ENCODE results near the gene SLC12A8.

Gene SLC12A8

DNA sequence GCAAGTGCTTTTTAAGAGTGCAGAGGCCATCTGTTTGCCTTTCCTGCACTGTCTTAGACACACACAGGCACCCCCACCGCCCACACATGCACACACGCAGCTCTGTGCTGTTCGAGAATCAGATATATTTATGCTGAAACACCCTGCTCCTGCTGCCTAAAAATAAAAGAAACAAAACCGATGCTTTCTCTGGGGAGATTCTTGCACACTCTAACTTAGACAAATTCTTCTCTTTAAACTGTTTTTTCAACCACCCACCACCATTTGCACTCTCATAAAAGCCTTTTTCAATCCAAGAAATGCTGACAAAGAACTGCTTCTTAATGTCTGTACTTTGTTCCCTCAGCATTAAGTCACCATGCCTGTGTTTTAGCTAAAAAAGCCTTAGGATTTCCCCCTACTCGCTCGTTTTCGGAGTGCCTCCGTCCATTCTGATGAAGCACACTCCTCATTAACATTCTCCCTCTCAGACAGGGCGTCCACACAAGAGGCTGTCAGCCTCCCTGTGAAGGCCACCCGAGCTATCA, 26.2 kb downstream of the SLC12A8 start:
- peak; percentile 32 for DNase-seq

DNA sequence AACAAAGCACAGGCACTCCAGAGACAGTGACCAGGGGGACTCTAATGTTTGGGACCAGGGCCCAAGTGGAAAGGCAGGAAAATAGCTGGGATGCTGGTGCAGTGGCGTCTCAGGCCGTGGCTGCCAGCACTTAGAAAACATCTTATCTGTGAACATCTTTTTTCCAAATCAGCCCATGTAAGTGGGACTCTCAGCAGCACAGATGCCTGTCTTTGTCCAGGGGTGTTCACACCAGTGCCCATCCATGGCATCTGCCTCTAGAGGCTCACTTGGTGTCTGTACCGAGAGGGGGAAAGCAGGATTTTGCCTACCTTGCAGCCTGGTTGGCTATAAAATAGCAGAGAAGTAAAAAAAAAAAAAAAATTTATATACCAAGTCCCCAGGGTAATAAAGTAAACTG, 26.7 kb downstream of the SLC12A8 start:
- DNase-seq, result no peak

DNA sequence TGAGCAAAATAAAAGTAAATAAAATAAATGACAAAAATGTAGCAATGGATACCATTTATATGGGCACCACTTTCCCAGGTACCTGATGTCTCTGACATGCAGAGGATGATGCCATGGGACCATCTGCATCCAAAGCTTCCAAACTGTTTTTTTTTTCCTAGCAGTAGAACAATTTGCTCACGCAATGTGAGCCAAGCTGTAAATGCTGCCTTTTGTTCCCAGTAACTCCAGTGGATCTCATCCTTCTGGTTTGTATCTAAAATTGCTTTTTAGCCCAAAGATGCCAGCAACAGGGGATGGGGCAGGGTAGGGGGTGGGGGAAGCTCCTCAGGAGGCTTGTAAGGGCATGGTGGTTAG, 32.7 kb downstream of the SLC12A8 start:
- no peak for DNase-seq

GRCh38 chr3:125179143-125179883, 33.2 kb downstream of the SLC12A8 start:
- DNase-seq, result no peak

DNA sequence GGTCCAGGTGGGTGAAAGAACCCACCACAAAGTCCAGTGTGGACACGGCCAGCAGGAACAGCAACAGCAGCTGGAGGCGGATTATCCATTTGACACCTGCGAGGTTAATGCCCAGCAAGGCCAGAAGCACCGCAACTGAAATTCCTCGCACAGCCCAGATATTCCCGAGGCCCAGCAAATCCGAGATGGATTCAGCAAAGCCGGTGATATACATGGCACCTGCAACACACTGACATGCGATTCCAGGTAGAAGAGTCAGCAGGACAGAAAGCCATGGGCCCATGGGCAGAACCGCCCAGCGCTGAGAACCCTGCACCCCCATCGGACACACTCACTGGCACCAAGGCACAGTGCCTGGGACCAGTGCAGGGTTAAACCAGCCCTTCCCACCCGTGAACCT, 34.8 kb downstream of the SLC12A8 start:
- DNase-seq, result no peak

GRCh38 chr3:125175295-125176078, 37.1 kb downstream of the SLC12A8 start:
- no peak for DNase-seq

DNA sequence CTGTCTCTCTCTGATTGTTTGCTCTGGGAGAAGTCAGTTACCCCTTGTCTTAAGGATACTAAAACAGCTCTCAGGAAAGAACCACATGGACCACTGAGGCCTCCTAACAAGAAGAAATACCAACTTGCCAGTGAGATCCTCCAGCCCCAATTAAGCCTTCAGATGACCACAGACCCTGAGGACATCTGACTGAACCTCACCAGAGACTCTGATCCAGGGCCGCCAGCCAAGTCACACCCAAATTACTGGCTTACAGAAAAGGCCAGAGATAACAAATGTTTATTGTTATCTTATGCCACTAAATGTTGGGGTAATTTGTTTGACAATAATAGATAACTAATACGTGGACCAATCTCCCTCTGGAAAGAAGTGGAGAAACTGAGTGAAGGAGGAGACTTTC, 40.2 kb downstream of the SLC12A8 start:
- DNase-seq, result no peak

DNA sequence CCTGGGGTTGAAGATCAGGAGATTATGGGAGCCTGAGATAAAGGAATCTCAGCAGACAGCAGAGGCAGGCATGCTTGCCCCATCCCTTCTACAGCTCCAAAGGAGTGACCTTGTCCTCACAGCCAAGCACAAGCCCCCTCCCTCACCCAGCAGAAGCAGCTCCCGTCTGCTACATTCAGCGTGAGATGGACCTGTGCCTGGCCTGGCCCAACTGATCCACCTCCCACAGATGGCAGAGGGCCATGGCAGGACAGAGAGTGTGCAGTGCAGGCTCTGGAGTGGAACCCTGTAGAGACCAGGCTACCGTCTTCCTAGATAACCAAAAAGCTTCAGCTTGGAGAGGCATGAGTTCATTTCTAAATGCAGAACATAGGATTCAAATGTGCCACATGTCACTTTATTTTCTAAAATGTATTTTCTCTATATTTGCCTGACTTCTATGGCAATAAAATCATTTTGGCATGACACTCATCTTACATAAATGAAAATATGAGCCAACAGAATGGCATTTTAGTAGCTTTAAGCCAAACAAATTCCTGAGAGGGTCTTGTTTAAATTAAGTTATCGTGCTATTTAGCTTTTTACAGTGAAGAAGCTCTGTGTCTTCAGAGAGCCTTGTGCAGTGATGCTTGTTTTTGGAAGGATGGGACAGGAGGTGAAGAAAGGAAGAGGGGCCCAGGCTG, 43.7 kb downstream of the SLC12A8 start:
- DNase-seq, result no peak

DNA sequence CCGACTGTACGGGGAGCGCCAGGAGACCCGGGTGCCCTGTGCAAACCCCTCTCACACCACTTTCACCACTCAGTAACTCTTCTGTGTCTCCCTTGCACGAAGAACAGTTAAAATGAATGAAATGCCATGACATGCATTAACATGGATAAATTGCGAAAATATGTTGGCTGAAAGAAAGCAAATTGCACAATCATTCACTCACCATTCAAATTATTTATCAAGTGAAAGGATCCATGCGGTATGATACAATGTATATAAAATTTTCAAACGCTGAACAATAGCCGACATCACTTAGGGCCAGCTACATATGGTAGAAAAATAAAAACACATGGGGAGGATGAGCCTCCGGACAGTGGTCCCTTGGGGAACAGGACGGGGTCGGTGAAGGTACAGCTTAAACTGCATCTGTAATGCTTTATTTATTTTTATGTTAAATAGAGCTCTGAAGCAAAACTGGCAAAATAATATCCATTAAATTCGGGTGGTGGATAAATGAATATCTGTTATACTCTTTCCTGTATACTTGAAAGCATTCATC, 45.9 kb downstream of the SLC12A8 start:
- DNase-seq, result no peak

DNA sequence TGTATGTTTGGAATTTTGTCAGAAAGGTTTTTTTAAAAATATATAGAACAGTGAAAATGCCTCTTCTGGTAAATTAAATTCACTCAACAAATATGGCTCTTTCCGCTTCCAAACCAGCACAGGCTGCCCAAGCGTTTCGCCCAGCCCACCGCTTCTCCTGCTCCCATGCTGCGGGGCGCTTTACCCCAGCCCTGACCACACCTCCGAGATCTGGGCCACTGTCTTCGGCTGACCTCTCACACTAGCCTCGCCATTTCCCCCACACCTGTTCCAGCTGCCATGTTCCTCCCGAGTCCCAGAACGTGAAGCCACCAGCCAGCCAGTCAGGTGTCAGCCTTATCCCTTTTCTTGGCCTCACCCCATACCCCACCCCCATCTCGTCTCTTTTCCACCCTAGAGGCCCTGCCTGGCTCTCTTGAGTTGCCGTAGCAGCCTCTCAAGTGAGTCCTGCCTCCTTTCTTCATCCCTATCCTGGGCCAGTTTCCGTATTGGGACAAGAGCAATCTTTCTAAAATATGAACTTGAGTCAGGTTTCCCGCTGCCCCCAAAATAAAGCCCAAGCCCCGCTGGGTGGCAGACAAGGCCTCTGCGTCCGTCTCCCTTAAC, 46.5 kb downstream of the SLC12A8 start:
- DNase-seq, result no peak

- peak; percentile 34 for DNase-seq
These were observed 47.2 kb downstream of the SLC12A8 start for GRCh38 chr3:125165189-125165947.

DNA sequence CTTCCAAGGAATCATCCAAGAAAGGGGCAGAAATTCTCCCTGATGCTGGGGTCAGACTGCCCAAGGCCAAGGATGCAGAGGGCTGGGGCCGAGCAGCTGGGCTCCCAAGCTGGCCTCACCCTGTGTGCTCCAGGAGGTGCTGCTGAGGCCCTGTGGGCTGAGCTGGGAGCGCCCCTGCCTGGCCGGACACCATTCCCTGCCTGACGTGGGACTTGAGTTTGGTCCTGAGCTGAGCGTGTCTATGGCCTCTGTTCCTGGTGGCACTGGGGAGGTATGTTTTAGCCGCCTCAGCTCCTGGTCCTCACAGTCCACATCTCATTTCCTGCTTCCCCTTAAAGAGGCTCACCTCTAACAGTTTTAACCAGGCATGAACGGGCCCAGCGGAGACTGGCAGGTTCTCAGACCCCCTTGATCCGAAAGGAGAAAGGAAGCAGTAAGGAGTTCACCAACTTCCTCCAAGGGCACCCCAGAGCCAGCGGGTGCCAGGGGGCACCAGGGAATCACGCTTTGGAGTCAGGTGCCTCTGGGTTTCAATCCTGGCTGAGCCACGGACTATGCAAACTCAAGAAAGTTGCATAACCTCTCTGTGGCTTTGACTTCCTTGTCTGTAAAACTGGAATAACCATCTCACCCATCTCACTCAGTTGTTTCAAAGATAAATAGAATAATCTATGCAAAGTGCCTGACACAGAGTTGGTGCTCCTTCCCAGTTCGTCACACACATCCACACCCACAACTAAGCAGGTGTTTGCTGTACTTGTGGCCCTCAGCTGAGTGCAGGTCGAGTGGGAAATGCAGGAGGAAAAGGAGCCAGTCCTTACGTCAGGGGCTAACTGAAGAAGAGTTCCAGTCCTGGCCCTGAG, 48.6 kb downstream of the SLC12A8 start:
- DNase-seq, result peak; percentile 46

DNA sequence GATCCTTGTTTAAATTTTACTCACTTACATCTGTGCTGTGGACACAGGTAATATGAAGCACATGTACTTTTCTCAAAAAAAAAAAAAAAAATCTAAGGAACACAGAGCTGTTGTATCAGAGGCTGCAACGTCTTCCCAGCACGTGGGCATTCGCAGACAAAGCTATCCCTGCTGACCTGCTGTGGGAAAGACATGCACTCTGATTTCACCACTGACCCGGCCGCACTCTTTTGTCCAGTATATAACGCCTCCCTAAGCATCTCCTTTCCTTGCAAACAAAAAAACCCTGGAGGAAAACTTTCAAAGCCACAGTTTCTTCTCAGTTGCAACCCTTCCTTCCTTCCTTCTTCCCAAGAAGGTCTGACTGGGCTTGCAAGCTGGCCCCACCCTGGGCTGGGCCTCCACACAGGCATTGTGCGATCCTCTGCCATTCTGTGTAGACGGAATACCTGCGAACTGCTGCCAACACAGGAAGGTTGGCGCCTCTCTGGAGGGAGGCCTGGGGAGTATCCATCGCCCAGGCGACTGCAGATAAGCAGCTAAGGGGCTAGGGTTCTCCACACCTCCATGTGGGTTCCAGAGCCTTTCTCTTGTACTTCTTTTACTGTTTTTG, 50.8 kb downstream of the SLC12A8 start:
- no peak for DNase-seq

GRCh38 chr3:125160606-125161371, 51.8 kb downstream of the SLC12A8 start:
- DNase-seq, result no peak

DNA sequence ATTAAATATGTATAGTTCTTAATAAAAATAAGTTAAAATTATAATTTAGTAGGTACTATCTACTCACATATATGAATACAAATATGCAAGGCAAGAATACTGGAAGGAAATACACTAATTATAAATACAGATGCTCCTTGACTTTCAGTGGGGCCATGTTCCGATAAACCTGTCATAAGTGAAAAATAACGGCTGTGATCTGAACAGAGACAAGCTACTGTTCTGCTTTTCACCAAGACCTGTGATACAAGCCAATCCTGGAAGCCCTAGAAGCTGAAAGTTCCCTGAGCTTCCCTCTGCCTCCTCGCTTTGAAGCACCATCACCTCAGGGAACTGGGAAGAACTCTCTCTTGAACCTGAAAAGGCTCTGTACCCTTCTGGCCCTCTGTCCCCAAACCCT, 55.4 kb downstream of the SLC12A8 start:
- no peak for DNase-seq

DNA sequence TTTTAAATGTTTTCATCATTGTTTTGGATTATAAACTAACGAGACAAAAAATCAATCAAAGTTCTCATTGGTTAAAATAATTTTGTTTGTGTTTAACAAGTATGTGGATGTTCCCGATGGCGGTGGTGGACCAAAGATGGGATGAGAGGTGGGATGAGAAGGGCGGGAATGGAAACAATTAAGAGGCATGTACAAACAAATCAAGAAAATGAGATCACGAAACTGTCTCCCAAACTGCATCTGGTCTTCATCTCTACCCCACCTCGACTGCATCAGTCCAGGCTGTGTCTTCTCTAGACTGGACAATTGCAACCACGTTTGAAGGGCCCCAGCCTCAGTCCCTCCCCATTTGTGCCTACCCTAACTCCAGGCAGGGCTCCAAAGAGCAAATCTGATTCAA, 56.1 kb downstream of the SLC12A8 start:
- no peak for DNase-seq

GRCh38 chr3:125154800-125155269, 57.7 kb downstream of the SLC12A8 start:
- DNase-seq, result no peak

DNA sequence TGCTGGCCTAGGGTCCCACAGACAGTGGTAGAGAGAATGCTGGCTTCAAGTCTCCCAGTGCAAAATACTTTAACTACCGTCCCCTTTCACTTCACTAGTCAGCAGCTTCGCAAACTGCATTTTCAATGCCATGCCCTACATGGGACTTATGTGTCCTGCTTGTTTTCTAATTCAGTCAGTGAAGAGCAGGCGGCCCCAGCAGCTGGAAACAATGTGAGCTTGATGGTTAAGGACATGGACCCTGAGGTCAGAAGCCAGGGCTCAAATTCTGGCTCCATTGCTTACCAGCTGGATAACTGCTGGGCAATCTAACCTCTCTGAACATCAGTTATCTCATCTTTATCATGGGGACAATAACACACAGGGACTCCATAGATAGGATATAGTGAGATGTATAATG, 58.4 kb downstream of the SLC12A8 start:
- DNase-seq, result no peak

GRCh38 chr3:125152951-125153350, 59.6 kb downstream of the SLC12A8 start:
- DNase-seq, result no peak

DNA sequence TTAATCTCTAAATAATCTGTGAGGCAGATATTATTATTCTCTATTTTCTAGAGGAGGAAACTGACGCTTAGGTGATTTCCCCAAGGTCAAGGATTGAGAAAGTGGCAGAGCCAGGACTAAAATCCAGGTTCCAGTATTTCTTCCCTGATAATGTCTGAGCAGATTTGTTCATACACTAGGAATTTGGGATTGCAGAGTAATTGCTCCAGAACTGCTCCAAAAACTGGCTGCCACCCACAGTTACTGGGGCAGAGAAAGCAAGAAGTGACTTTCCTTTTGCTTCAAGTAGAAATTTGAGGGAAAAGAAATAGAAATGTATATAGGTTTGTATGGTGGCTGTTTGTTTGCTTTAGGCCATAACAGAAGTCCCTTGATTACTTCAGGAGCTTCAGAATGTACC, 60.6 kb downstream of the SLC12A8 start:
- DNase-seq, result no peak

Measured in hematopoietic multipotent progenitor cell treated with erythropoietin and hydrocortisone succinate and interleukin-3 and kit ligand, for 4 days (in vitro differentiated cells).